ENCODE results near the gene ARPC1B.
"Not testable (repeated sequence)": the region's sequence is repeated elsewhere in the genome, so short reads cannot be mapped to it uniquely, and the experiment has no call there.

Gene ARPC1B

GRCh38 chr7:99369767-99370391 lies 4.7 kb upstream of the ARPC1B start:
- DNase-seq = no peak

GRCh38 chr7:99371376-99371920 lies 3.1 kb upstream of the ARPC1B start:
- no peak for DNase-seq

- no peak for DNase-seq
Observed at GRCh38 chr7:99372275-99373090, 2.0 kb upstream of the ARPC1B start.

GRCh38 chr7:99373091-99374066 lies 1.2 kb upstream of the ARPC1B start:
- no peak for DNase-seq

- no peak for DNase-seq
Observed at GRCh38 chr7:99375070-99375807, 709 bp downstream of the ARPC1B start.

- no peak for DNase-seq
Observed at GRCh38 chr7:99379043-99379577, 4.6 kb downstream of the ARPC1B start.

GRCh38 chr7:99379693-99380031 lies 5.1 kb downstream of the ARPC1B start:
- DNase-seq = not testable (repeated sequence)

- DNase-seq = no peak
Observed at GRCh38 chr7:99380032-99380822, 5.7 kb downstream of the ARPC1B start.

- no peak for DNase-seq
Observed at GRCh38 chr7:99380823-99381663, 6.5 kb downstream of the ARPC1B start.

- no peak for DNase-seq
Observed at GRCh38 chr7:99381664-99382075, 7.1 kb downstream of the ARPC1B start.

- no peak for DNase-seq
Observed at GRCh38 chr7:99383203-99383602, 8.7 kb downstream of the ARPC1B start.

GRCh38 chr7:99383791-99384370 lies 9.4 kb downstream of the ARPC1B start:
- DNase-seq = no peak

GRCh38 chr7:99384523-99384922 lies 10.0 kb downstream of the ARPC1B start:
- DNase-seq = no peak

- no peak for DNase-seq
Observed at GRCh38 chr7:99385564-99385963, 11.0 kb downstream of the ARPC1B start.

- DNase-seq = no peak
Observed at GRCh38 chr7:99386584-99387238, 12.2 kb downstream of the ARPC1B start.

GRCh38 chr7:99387239-99387635 lies 12.7 kb downstream of the ARPC1B start:
- DNase-seq = not testable (repeated sequence)

GRCh38 chr7:99387912-99388311 lies 13.4 kb downstream of the ARPC1B start:
- no peak for DNase-seq

GRCh38 chr7:99389772-99390171 lies 15.2 kb downstream of the ARPC1B start:
- DNase-seq = no peak

GRCh38 chr7:99390941-99391602 lies 16.5 kb downstream of the ARPC1B start:
- DNase-seq = no peak

All from NCI-H1436 treated with DMSO at 0.1 percent for 48 hours (cell line).